SK-N-SH treated with all-trans-retinoic acid at 6 μM for 48 hours (cell line): ENCODE data around the gene TEX13D.
"Not testable (repeated sequence)": the region's sequence is repeated elsewhere in the genome, so short reads cannot be mapped to it uniquely, and the experiment has no call there.

Source experiments
- ATAC-seq: fragments of 200-7000 bp; cut with Tn5 transposase; 3 replicates; pipeline ENCODE4 v1.9.1; 2020; ENCODE audit warnings: mild to moderate bottlenecking, moderate library complexity
- ARNTL ChIP-seq: fragments of 450-650 bp; formaldehyde crosslinking; IDR thresholded peaks from 2 replicates; pipeline ENCODE4 v1.5.0; 2020; ENCODE audit warnings: low read depth, mild to moderate bottlenecking, moderate library complexity, borderline replicate concordance
- BACH2 ChIP-seq: fragments of 250-450 bp; sonication (Bioruptor Pico); IDR thresholded peaks from 2 replicates; pipeline ENCODE4 v1.9.0; 2021; ENCODE audit warnings: mild to moderate bottlenecking, borderline replicate concordance
- CSDC2 ChIP-seq: fragments of 250-450 bp; sonication (Bioruptor Pico); IDR thresholded peaks from 2 replicates; pipeline ENCODE4 v1.5.0; 2020; ENCODE audit warnings: mild to moderate bottlenecking, moderate library complexity
- CSRNP3 ChIP-seq: fragments of 250-450 bp; sonication (Bioruptor Pico); IDR thresholded peaks from 2 replicates; pipeline ENCODE4 v1.5.1; 2021; ENCODE audit warnings: mild to moderate bottlenecking, moderate library complexity
- GLIS3 ChIP-seq: fragments of 250-450 bp; sonication (Bioruptor Pico); IDR thresholded peaks from 2 replicates; pipeline ENCODE4 v1.5.0; 2020; ENCODE audit warnings: mild to moderate bottlenecking, moderate library complexity
- ISL1 ChIP-seq: fragments of 250-450 bp; sonication (Bioruptor Pico); IDR thresholded peaks from 2 replicates; pipeline ENCODE4 v2.1.2; 2022; ENCODE audit warnings: mild to moderate bottlenecking, moderate library complexity
- OSR1 ChIP-seq: fragments of 250-450 bp; sonication (Bioruptor Pico); IDR thresholded peaks from 2 replicates; pipeline ENCODE4 v1.8.0; 2022; ENCODE audit warnings: moderate library complexity, mild to moderate bottlenecking, inconsistent platforms
- POU6F1 ChIP-seq: fragments of 250-450 bp; sonication (Bioruptor Pico); IDR thresholded peaks from 2 replicates; pipeline ENCODE4 v1.8.0; 2021; ENCODE audit warnings: low read depth, mild to moderate bottlenecking, moderate library complexity, borderline replicate concordance
- RARB ChIP-seq: fragments of 250-450 bp; sonication (Bioruptor Pico); IDR thresholded peaks from 2 replicates; pipeline ENCODE4 v1.8.0; 2021; ENCODE audit warnings: mild to moderate bottlenecking, moderate library complexity
- SNAI2 ChIP-seq: fragments of 250-450 bp; sonication (Bioruptor Pico); IDR thresholded peaks from 2 replicates; pipeline ENCODE4 v1.5.0; 2020; ENCODE audit warnings: mild to moderate bottlenecking, moderate library complexity
- TCF4 ChIP-seq: fragments of 250-450 bp; sonication (Bioruptor Pico); IDR thresholded peaks from 2 replicates; pipeline ENCODE4 v1.8.0; 2021; ENCODE audit warnings: mild to moderate bottlenecking, moderate library complexity, borderline replicate concordance
- TOX ChIP-seq: fragments of 250-450 bp; sonication (Bioruptor Pico); IDR thresholded peaks from 2 replicates; pipeline ENCODE4 v1.8.0; 2021; ENCODE audit warnings: mild to moderate bottlenecking, moderate library complexity, borderline replicate concordance
- ZC3H10 ChIP-seq: fragments of 250-450 bp; sonication (Bioruptor Pico); IDR thresholded peaks from 2 replicates; pipeline ENCODE4 v1.5.1; 2021; ENCODE audit warnings: mild to moderate bottlenecking, moderate library complexity
- ZFP3 ChIP-seq: fragments of 250-450 bp; sonication (Bioruptor Pico); IDR thresholded peaks from 2 replicates; pipeline ENCODE4 v1.5.0; 2020; ENCODE audit warnings: mild to moderate bottlenecking, moderate library complexity
- ZFP30 ChIP-seq: fragments of 450-650 bp; formaldehyde crosslinking; IDR thresholded peaks from 2 replicates; pipeline ENCODE4 v1.5.0; 2022; ENCODE audit warnings: mild to moderate bottlenecking, moderate library complexity
- ZNF565 ChIP-seq: fragments of 450-650 bp; formaldehyde crosslinking; conservative IDR thresholded peaks from 2 replicates; pipeline ENCODE4 v1.5.0; 2020; ENCODE audit warnings: low read depth, mild to moderate bottlenecking, moderate library complexity
- ZNF70 ChIP-seq: fragments of 450-650 bp; formaldehyde crosslinking; IDR thresholded peaks from 2 replicates; pipeline ENCODE4 v1.5.0; 2020; ENCODE audit warnings: mild to moderate bottlenecking, moderate library complexity
- ZNF8 ChIP-seq: fragments of 450-650 bp; formaldehyde crosslinking; IDR thresholded peaks from 2 replicates; pipeline ENCODE4 v1.5.0; 2020; ENCODE audit warnings: mild to moderate bottlenecking, moderate library complexity
- TF ChIP-seq, protein P1 (sequence below): fragments of 250-450 bp; sonication (Bioruptor Pico); IDR thresholded peaks from 2 replicates; pipeline ENCODE4 v1.5.0; 2020; ENCODE audit warnings: mild to moderate bottlenecking, moderate library complexity
- TF ChIP-seq, protein P2 (sequence below): fragments of 250-450 bp; sonication (Bioruptor Pico); IDR thresholded peaks from 2 replicates; pipeline ENCODE4 v1.5.1; 2020; ENCODE audit warnings: low read depth, mild to moderate bottlenecking, moderate library complexity

The TEX13D gene

DNA sequence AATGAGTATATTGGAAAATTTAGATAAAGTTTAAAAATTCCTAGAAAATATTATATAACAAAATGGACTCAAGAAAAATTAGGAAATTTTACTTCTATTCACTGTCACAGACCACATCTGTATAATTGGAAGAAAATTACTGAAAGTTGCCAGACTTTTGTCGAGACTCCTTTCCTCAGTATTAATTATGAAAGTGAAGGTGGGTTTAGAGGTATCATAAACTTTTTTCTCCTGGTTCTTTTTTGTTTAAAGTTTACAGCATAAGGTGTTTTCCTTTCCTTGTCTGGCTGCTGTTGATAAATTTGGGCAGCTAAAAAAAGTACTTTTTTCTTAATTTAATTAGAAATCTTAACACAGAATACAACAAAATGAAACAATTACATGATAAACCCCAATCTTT lies 6.7 kb upstream of the TEX13D start:
- no peak for ATAC-seq
- TF ChIP-seq ZNF70 (no peak), OSR1 (no peak), BACH2 (CRISPR knock-in tag) (no peak), TOX (CRISPR knock-in tag) (no peak), ZFP30 (no peak), ZNF8 (CRISPR knock-in tag) (no peak), TCF4 (CRISPR knock-in tag) (no peak), ISL1 (CRISPR knock-in tag) (no peak), POU6F1 (no peak), CSRNP3 (CRISPR knock-in tag) (no peak), GLIS3 (CRISPR knock-in tag) (no peak), ARNTL (no peak)
- TF ChIP-seq, protein P1, sequence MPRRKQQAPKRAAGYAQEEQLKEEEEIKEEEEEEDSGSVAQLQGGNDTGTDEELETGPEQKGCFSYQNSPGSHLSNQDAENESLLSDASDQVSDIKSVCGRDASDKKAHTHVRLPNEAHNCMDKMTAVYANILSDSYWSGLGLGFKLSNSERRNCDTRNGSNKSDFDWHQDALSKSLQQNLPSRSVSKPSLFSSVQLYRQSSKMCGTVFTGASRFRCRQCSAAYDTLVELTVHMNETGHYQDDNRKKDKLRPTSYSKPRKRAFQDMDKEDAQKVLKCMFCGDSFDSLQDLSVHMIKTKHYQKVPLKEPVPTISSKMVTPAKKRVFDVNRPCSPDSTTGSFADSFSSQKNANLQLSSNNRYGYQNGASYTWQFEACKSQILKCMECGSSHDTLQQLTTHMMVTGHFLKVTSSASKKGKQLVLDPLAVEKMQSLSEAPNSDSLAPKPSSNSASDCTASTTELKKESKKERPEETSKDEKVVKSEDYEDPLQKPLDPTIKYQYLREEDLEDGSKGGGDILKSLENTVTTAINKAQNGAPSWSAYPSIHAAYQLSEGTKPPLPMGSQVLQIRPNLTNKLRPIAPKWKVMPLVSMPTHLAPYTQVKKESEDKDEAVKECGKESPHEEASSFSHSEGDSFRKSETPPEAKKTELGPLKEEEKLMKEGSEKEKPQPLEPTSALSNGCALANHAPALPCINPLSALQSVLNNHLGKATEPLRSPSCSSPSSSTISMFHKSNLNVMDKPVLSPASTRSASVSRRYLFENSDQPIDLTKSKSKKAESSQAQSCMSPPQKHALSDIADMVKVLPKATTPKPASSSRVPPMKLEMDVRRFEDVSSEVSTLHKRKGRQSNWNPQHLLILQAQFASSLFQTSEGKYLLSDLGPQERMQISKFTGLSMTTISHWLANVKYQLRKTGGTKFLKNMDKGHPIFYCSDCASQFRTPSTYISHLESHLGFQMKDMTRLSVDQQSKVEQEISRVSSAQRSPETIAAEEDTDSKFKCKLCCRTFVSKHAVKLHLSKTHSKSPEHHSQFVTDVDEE (CRISPR knock-in tag): no peak

DNA sequence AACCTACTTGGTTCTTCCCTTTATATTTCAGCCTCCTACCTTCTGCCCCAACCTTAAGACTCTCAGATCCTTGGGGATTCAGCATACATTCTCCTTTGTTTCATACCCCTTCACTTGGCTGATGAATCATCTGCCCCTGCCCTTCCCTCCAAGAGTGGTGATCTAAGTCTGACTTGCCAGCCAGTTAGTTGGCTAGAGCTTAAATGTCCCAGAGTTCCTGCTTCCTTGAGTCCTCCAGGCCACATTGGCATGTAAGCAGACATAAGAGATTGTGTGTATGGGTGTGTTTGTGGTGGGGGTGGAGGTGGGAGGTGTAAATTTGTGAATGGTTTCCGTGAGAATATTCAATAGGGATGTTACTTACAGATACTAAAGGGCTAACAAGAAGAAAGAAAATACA lies 3.7 kb upstream of the TEX13D start:
- no peak for ATAC-seq
- TF ChIP-seq ZC3H10 (no peak), TOX (CRISPR knock-in tag) (no peak), BACH2 (CRISPR knock-in tag) (no peak), ISL1 (CRISPR knock-in tag) (no peak), CSDC2 (CRISPR knock-in tag) (no peak), ZNF8 (CRISPR knock-in tag) (no peak), SNAI2 (no peak), ZFP3 (CRISPR knock-in tag) (no peak), ZFP30 (no peak), ZNF70 (no peak), TCF4 (CRISPR knock-in tag) (no peak), ZNF565 (no peak), OSR1 (no peak), ARNTL (no peak), RARB (CRISPR knock-in tag) (no peak), POU6F1 (no peak), GLIS3 (CRISPR knock-in tag) (no peak)
- TF ChIP-seq, protein P2, sequence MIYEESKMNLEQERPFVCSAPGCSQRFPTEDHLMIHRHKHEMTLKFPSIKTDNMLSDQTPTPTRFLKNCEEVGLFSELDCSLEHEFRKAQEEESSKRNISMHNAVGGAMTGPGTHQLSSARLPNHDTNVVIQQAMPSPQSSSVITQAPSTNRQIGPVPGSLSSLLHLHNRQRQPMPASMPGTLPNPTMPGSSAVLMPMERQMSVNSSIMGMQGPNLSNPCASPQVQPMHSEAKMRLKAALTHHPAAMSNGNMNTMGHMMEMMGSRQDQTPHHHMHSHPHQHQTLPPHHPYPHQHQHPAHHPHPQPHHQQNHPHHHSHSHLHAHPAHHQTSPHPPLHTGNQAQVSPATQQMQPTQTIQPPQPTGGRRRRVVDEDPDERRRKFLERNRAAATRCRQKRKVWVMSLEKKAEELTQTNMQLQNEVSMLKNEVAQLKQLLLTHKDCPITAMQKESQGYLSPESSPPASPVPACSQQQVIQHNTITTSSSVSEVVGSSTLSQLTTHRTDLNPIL: no peak

- TF ChIP-seq, protein P2: no peak
- TF ChIP-seq RARB (CRISPR knock-in tag): no peak
- no peak for TF ChIP-seq ZNF70
- no peak for TF ChIP-seq ZFP30
- TF ChIP-seq POU6F1: no peak
- TF ChIP-seq OSR1: no peak
- no peak for TF ChIP-seq ZNF565
- TF ChIP-seq CSDC2 (CRISPR knock-in tag): no peak
- no peak for TF ChIP-seq ZC3H10
- no peak for ATAC-seq
Measured at GRCh38 chrX:124333862-124334261, 1.4 kb downstream of the TEX13D start.

DNA sequence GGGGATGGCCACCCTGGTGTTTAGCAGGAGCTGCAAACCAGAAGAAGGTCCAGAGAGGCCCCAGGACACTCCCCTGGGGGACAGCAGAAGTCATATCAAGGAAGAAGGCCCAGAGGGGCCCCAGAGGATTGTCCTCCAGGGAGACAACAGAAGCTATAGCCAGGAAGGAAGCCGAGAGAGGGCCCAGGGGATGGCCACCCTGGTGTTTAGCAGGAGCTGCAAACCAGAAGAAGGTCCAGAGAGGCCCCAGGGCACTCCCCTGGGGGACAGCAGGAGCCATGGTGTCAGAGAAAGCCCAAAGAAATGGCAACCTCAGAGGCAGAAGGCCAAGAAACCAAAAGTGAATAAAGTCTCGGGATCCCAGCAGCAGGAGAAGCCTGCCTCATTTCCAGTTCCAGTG lies 2.1 kb downstream of the TEX13D start:
- not testable (repeated sequence) for ATAC-seq
